Natural killer cell (primary cell): ENCODE data around the gene SNX3. TPM values are rescaled to one million over a fixed set of nuclear protein-coding genes. Genes with fewer than 3 reads are reported as not detected.

Source experiments
- ATAC-seq, 3 donors: fragments of 150-1000 bp in 2 of 3; fragments of 200-7000 bp in 1 of 3; cut with Tn5 transposase; 1 replicate in 1 of 3; 2 replicates in 2 of 3; pipeline ENCODE4 v1.10.0; 2021; ENCODE audit warnings: mild to moderate bottlenecking in 2 of 3, moderate library complexity in 2 of 3
- DNase-seq, 2 donors: peaks; one replicate each; pipeline versions ENCODE4 v3.0.0 to v3.0.0-alpha.2; 2013 to 2021; ENCODE audit warnings: mixed read lengths in 1 of 2
- H3K27ac ChIP-seq: one replicate; pipeline ENCODE4 v1.5.1; 2013; ENCODE audit warnings: mild to moderate bottlenecking, low read length
- H3K27me3 ChIP-seq: one replicate; pipeline ENCODE4 v1.6.1; 2013; ENCODE audit warnings: low read length; ENCODE audit not compliant: control insufficient read depth, insufficient read depth
- H3K36me3 ChIP-seq: one replicate; pipeline ENCODE4 v1.6.1; 2013; ENCODE audit warnings: low read length; ENCODE audit not compliant: control insufficient read depth, insufficient read depth
- H3K4me1 ChIP-seq: one replicate; pipeline ENCODE4 v1.6.1; 2013; ENCODE audit warnings: low read length; ENCODE audit not compliant: control insufficient read depth, insufficient read depth
- H3K4me3 ChIP-seq: one replicate; pipeline ENCODE4 v1.5.1; 2013; ENCODE audit warnings: low read length
- H3K9me3 ChIP-seq: one replicate; pipeline ENCODE4 v1.6.1; 2013; ENCODE audit warnings: low read length; ENCODE audit not compliant: control insufficient read depth, insufficient read depth
- H3K27ac Mint-ChIP-seq, 2 donors: one replicate each; pipeline ENCODE4 v1.8.0; 2022; ENCODE audit warnings: mild to moderate bottlenecking in 2 of 2, mixed read lengths in 2 of 2, moderate library complexity in 1 of 2
- H3K27me3 Mint-ChIP-seq, 2 donors: one replicate each; pipeline ENCODE4 v1.8.0; 2022; ENCODE audit warnings: low read depth in 2 of 2, mixed read lengths in 2 of 2
- H3K36me3 Mint-ChIP-seq: one replicate; pipeline ENCODE4 v1.8.0; 2022; ENCODE audit warnings: mixed read lengths
- H3K4me1 Mint-ChIP-seq, 2 donors: one replicate each; pipeline ENCODE4 v1.8.0; 2022; ENCODE audit warnings: mixed read lengths in 2 of 2
- H3K4me3 Mint-ChIP-seq: one replicate; pipeline ENCODE4 v1.8.0; 2022; ENCODE audit warnings: mild to moderate bottlenecking, moderate library complexity, mixed read lengths
- H3K9me3 Mint-ChIP-seq, 2 donors: one replicate each; pipeline ENCODE4 v1.8.0; 2022; ENCODE audit warnings: mixed read lengths in 2 of 2
- WGBS: methylation state at CpG from one replicate; pipeline ENCODE4 v1.1.7; 2013; ENCODE audit warnings: missing lambda C conversion rate; ENCODE audit not compliant: insufficient coverage; 5-methylcytosine and 5-hydroxymethylcytosine counted together
- intact Hi-C: fragments of 100-400 bp; cut with micrococcal nuclease; formaldehyde crosslinking; loops from one replicate; pipeline ENCODE4 v1.14.2; 2022
- total RNA-seq, 4 donors: library from RNA; stranded (reverse); fragments of 120-200 nt in 1 of 4; gene quantifications; one replicate each; pipeline versions ENCODE4 v1.2.3 to v1.2.4, GENCODE V29; 2013 to 2022
- TF ChIP-seq, protein P1 (sequence below): fragments of 200-600 bp; IDR thresholded peaks from one replicate; pipeline ENCODE4 v1.8.0; 2022; ENCODE audit warnings: antibody characterized with exemption

The SNX3 gene
- total RNA-seq, 3 donors from 2014 or later (not counting 1 experiment from before 2014, with no cell fraction given): 59.7 to 71.6 (median 70.6) TPM

DNA sequence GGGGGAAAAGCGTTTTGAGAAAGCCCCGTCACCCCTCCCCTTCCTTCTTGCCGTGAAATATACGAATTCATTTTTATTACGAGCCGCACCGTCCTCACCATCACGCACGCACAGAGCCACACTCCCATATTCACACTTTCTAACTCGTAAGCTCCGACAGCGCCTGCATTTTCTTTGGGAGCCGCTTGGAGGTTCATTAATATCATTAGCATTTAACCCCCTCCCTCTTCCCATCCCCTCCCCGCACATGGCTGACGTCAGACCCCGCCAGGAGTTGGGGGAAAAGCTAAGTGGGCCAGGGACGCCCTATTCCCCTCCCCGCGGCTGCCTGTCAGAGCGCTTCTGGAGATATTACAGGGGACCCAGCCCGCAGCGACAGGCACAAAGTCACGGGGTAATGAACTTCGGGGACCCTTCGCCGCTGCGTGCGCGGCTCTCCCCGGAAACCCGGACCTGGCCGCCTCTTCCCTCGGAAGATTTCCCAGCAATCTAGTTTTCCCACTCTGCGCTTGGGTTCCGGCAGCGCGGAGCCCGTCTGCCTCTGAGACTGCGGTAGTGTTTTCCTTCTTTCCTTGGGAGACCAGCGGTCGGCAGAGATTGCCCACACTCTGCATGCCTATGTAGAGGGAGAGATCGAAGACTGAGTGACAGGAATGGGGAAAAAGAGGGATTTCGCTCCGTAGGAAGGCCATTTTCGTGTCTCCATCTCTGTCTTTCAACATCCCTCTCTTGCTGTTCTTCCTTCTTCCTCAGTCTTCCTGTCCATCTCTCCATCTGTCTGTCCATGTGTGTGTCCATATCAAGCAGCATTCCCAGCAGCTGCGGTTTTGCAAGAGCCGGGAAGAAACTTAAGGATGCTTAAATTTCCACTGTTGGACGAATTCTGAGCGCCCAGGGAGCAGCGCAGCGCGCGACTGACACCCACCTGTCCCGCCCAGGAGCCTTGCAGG, 94.9 kb downstream of the SNX3 start, which contains the start of gene NR2E1:
NR2E1 (plus strand) TSS at position 309 of the 950 bp plus-strand sequence. CDS start 744 bp downstream, outside the sequence.
- TF ChIP-seq, protein P1, sequence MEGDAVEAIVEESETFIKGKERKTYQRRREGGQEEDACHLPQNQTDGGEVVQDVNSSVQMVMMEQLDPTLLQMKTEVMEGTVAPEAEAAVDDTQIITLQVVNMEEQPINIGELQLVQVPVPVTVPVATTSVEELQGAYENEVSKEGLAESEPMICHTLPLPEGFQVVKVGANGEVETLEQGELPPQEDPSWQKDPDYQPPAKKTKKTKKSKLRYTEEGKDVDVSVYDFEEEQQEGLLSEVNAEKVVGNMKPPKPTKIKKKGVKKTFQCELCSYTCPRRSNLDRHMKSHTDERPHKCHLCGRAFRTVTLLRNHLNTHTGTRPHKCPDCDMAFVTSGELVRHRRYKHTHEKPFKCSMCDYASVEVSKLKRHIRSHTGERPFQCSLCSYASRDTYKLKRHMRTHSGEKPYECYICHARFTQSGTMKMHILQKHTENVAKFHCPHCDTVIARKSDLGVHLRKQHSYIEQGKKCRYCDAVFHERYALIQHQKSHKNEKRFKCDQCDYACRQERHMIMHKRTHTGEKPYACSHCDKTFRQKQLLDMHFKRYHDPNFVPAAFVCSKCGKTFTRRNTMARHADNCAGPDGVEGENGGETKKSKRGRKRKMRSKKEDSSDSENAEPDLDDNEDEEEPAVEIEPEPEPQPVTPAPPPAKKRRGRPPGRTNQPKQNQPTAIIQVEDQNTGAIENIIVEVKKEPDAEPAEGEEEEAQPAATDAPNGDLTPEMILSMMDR: no peak
- H3K36me3 ChIP-seq: no peaks in the 10 kb centered on the region
- H3K27me3 Mint-ChIP-seq: peaks cover 69 to 83% of the 10 kb centered on the region in 2 donors
- no peaks in the 10 kb centered on the region for H3K9me3 Mint-ChIP-seq
- no peak for ATAC-seq
- no peaks in the 10 kb centered on the region for H3K36me3 Mint-ChIP-seq
- intact Hi-C loops: no loop called here
- H3K4me3 ChIP-seq: no peak within 1 kb of the TSS
- no peaks in the 10 kb centered on the region for H3K9me3 ChIP-seq
- H3K27me3 ChIP-seq: peaks cover 70% of the 10 kb centered on the region
- no peak within 1 kb of the TSS for H3K4me3 Mint-ChIP-seq
- DNase-seq: no peak
- H3K27ac Mint-ChIP-seq: no peak within 1 kb of the TSS
- 4% methylated on average over 48 of the region's 54 CpGs for WGBS
- peaks cover 21 to 37% of the 10 kb centered on the region in 2 donors for H3K4me1 Mint-ChIP-seq
- peaks cover 32% of the 10 kb centered on the region for H3K4me1 ChIP-seq
- no peak within 1 kb of the TSS for H3K27ac ChIP-seq

DNA sequence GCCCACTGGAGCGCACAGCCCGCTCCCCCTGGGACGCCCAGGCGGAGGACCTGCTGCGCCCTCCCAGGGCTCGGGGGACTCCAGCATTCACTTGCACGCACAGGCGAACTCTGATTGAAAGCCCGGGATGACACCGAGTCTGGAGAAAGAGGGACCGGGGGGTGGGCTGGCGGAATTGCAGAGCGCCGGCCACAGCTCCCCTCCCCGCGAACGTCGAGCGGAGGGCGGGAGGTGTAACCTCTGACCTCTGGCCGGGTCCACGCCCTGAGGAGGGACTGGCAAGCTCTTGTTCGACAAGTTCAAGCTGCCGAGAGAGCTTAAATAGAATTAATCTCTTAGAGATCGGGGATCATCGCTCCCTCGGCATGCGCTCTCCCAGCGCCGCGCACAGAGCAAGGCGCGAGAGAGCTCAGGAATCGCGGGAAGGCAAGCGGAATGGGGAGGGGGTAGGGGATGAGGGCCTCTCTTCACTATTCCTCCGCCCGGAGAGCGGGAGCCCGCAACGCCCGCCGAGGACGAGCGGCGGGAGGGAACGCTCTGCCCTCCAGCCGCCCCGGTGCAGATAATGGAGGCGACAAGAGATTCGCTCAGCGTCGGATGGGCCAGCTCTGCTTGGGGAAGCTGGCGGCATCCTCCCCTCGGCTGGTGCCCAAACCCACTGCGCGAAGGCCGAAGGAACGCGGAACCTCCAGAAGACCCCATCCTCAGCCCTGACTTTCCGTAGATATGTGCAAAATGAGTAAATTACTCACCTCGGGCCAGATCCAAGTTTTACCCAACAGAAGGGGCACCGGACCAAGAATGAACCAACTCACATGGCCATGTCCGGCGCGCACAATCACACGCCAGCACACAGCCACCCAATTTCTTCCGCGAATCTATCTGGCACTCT, 95.8 kb downstream of the SNX3 start:
- H3K4me1 Mint-ChIP-seq: peaks cover 21 to 37% of the 10 kb centered on the region in 2 donors
- ATAC-seq: no peak
- no peak overlapping the region for H3K27ac Mint-ChIP-seq
- H3K27me3 Mint-ChIP-seq: peaks cover 73 to 90% of the 10 kb centered on the region in 2 donors
- H3K27ac ChIP-seq: no peak overlapping the region
- H3K4me1 ChIP-seq: peaks cover 29% of the 10 kb centered on the region
- no peaks in the 10 kb centered on the region for H3K9me3 ChIP-seq
- WGBS: 9% methylated on average over 69 of the region's 69 CpGs
- DNase-seq: no peak
- no peaks in the 10 kb centered on the region for H3K36me3 Mint-ChIP-seq
- H3K27me3 ChIP-seq: peaks cover 76% of the 10 kb centered on the region
- no peak overlapping the region for H3K4me3 Mint-ChIP-seq
- intact Hi-C loops: no loop called here
- no peak overlapping the region for H3K4me3 ChIP-seq
- no peaks in the 10 kb centered on the region for H3K9me3 Mint-ChIP-seq
- H3K36me3 ChIP-seq: no peaks in the 10 kb centered on the region
- TF ChIP-seq, protein P1: no peak

DNA sequence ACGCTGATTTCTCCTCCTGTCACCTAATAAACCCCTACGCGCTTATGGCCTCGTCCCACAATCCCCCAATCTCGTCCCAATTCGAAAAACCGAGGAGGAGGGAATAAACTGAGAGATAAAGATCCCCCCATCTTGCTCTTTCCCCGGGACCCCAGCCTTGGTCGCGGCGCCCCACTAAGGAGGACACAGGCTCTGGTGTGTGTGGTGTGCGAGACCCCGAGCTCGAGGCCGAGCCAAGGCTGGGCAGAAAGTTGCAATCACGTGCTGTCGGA, 96.4 kb downstream of the SNX3 start:
- no peaks in the 10 kb centered on the region for H3K9me3 Mint-ChIP-seq
- 4% methylated on average over 17 of the region's 17 CpGs for WGBS
- H3K4me3 Mint-ChIP-seq: no peak overlapping the region
- ATAC-seq (no peak), DNase-seq (no peak)
- Histone ChIP-seq H3K4me1 (peaks cover 28% of the 10 kb centered on the region), H3K27me3 (peaks cover 81% of the 10 kb centered on the region), H3K27ac (no peak overlapping the region), H3K9me3 (no peaks in the 10 kb centered on the region), H3K36me3 (no peaks in the 10 kb centered on the region), H3K4me3 (no peak overlapping the region)
- TF ChIP-seq, protein P1: no peak
- H3K27ac Mint-ChIP-seq: no peak overlapping the region
- H3K4me1 Mint-ChIP-seq: peaks cover 21 to 35% of the 10 kb centered on the region in 2 donors
- H3K36me3 Mint-ChIP-seq: no peaks in the 10 kb centered on the region
- peaks cover 79 to 91% of the 10 kb centered on the region in 2 donors for H3K27me3 Mint-ChIP-seq
- intact Hi-C loops: no loop called here
